GM03348 (cell line): ENCODE results near the gene TSPAN5.
A peak's percentile ranks its signal among the peaks of the same experiment; 100 is the strongest.
"Not testable (repeated sequence)": the region's sequence is repeated elsewhere in the genome, so short reads cannot be mapped to it uniquely, and the experiment has no call there.

Experiments used
- DNase-seq: peaks from one replicate; pipeline ENCODE4 v3.0.0; 2012; ENCODE audit warnings: low spot score

Gene TSPAN5

DNA sequence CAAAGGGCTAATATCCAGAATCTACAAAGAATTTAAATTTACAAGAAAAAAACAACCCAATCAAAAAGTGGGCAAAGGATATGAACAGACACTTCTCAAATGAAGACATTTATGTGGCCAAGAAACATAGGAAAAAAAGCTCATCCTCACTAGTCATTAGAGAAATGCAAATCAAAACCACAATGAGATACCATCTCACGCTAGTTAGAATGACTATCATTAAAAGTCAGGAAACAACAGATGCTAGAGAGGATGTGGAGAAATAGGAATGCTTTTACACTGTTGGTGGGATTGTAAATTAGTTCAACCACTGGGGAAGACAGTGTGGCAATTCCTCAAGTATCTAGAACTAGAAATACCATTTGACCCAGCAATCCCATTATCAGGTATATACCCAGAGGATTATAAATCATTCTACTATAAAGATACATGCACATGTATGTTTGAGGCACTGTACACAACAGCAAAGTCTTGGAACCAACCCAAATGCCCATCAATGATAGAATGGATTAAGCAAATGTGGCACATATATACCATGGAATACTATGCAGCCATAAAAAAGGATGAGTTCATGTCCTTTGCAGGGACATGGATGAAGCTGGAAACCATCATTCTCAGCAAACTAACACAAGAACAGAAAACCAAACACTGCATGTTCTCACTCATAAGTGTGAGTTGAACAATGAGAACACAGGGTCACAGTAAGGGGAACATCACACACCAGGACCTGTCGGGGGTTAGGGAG, 197.1 kb downstream of the TSPAN5 start:
- DNase-seq, result not testable (repeated sequence)

GRCh38 chr4:98457422-98457821, 201.0 kb downstream of the TSPAN5 start:
- not testable (repeated sequence) for DNase-seq

GRCh38 chr4:98452091-98452490, 206.3 kb downstream of the TSPAN5 start:
- DNase-seq, result no peak

- no peak for DNase-seq
These were observed 209.5 kb downstream of the TSPAN5 start for GRCh38 chr4:98448908-98449307.

GRCh38 chr4:98447648-98448047, 210.8 kb downstream of the TSPAN5 start:
- DNase-seq, result no peak

DNA sequence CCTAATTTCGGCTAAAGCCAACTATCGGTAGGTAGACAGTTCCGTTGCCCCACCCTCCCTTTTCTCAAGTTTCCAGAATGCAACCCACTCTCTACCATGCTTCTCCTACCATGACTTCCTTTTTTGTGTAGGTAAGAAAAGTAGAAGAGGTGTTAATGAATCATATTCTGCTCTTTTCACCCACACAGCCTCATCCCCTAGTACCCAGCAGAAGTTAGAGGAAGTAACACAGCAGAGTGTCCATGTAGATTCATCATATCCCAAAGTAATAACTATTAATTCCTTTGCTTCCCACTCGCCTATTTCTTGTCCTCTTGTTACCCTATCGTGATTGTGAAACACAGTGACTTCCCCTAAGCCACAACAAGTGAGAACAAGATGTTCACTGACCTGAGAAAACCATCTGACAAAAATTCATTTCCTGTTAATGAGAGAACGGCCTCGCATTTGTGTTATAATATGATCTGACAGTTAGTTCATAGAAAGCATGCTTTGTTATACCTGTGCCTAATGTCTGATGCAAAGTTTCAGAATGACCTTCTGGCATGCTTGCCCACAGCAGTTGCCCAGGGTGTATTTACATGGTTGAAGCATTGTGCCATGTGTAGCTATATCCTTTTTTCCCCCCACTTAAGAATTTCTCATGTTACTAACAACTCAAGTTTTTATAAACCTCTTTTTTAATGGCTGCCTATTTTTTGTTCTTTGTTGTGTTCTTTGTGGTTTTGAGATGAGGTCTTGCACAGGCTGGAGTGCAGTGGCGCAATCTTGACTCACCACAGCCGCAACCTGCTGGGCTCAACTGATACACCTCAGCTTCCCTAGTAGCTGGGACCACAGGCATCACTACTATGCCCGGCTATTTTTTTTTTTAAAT, 211.7 kb downstream of the TSPAN5 start:
- peak; percentile 30 for DNase-seq

GRCh38 chr4:98444371-98444770, 214.0 kb downstream of the TSPAN5 start:
- DNase-seq, result no peak

DNA sequence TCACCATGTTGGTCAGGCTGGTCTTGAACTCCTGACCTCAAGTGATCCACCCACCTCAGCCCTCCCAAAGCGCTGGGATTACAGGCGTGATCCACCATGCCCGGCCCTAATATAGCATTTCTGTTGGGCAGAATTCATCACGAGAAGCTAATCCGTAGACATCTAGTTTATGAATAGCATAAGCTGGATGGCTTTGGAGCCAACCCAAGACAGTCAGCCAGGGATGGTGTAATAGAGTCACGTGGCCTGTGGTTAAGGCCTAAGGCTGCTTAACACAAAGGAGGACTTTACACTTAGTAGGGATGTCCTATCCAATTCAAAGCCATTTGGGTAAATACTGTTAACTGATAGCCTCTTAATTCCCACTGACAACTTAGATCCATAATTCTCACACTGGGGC, 223.6 kb downstream of the TSPAN5 start:
- no peak for DNase-seq

- DNase-seq, result no peak
These were observed 224.7 kb downstream of the TSPAN5 start for GRCh38 chr4:98433691-98434090.

GRCh38 chr4:98430708-98431403, 227.6 kb downstream of the TSPAN5 start:
- peak; percentile 61 for DNase-seq

DNA sequence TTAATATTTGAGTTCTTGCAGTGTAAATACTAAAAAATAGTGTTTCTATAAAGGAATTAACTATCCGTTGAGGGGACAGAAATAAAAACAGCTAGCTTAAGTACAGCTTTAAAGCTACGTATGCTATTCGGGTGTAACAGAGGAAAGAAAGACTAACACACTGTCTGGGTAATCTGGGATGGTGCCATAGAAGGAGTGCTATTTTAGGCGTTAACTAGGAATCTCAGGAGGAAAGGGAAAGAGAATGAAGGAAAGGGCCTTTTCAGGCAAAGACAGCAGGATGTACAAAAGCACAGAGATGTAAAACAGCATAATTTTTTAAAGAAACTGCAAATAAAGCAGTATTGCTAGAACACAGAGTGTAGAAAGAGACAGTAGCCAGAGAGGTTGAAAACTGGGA, 235.4 kb downstream of the TSPAN5 start:
- no peak for DNase-seq

DNA sequence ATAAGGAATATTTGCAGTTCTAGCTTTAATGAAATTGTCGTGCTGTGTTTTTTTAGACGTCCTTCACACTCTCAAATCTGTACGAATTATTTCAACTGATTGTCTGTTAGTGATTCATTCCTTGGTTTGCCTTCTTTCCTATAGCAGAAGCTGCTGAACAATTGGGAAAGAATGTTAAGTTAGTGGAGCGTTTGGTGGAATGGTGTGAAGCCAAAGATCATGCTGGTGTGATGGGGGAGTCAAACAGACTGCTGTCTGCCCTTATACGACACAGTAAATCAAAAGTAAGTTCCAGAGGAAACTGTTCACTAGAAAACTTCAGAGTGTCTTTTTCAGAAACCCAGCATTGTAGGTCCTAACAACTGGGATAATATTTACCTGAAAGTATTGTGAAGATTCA, 237.3 kb downstream of the TSPAN5 start:
- DNase-seq, result peak; percentile 9
